OCI-LY1 (cell line): ENCODE results near the gene TMEM60.

Experiments used
- H2AFZ ChIP-seq: fragments of 200-600 bp; sonication (generic), shearing (Covaris generic); 2 replicates; pipeline ENCODE4 v1.6.0; 2014; ENCODE audit warnings: antibody characterized with exemption, mild to moderate bottlenecking, low read length
- H3F3A ChIP-seq: fragments of 200-600 bp; sonication (generic), shearing (Covaris generic); 2 replicates; pipeline ENCODE4 v1.6.0; 2014; ENCODE audit warnings: mild to moderate bottlenecking, antibody characterized with exemption, low read length, moderate library complexity; ENCODE audit not compliant: insufficient read depth
- H3K27ac ChIP-seq: fragments of 200-600 bp; sonication (generic); 2 replicates; pipeline ENCODE4 v1.5.1; 2014; ENCODE audit warnings: low read length, mixed run types, mild to moderate bottlenecking, low read depth; ENCODE audit not compliant: poor library complexity, severe bottlenecking
- H3K27me3 ChIP-seq: fragments of 200-600 bp; sonication (generic); 2 replicates; pipeline ENCODE4 v1.6.0; 2014; ENCODE audit warnings: antibody characterized with exemption, mild to moderate bottlenecking, low read length, moderate library complexity; ENCODE audit not compliant: insufficient read depth
- H3K36me3 ChIP-seq: fragments of 200-600 bp; sonication (generic); 2 replicates; pipeline ENCODE4 v1.6.1; 2014; ENCODE audit warnings: mild to moderate bottlenecking, antibody characterized with exemption, low read length, moderate library complexity, mixed read lengths; ENCODE audit not compliant: insufficient read depth
- H3K4me1 ChIP-seq: fragments of 200-600 bp; sonication (generic); 2 replicates; pipeline ENCODE4 v1.5.1; 2014; ENCODE audit warnings: mild to moderate bottlenecking, low read length, moderate library complexity; ENCODE audit not compliant: insufficient read depth, severe bottlenecking
- H3K4me2 ChIP-seq: fragments of 200-600 bp; sonication (generic), shearing (Covaris generic); 2 replicates; pipeline ENCODE4 v1.6.1; 2014; ENCODE audit warnings: low read length
- H3K4me3 ChIP-seq: fragments of 200-600 bp; sonication (generic); 2 replicates; pipeline ENCODE4 v1.5.1; 2014; ENCODE audit warnings: low read length, low read depth, mild to moderate bottlenecking, mixed read lengths; ENCODE audit not compliant: poor library complexity, severe bottlenecking
- H3K79me2 ChIP-seq: fragments of 200-600 bp; shearing (Covaris generic); 2 replicates; pipeline ENCODE4 v1.6.1; 2016; ENCODE audit warnings: mixed run types, low read length, mixed read lengths; ENCODE audit not compliant: insufficient read depth
- H3K9ac ChIP-seq: fragments of 200-600 bp; sonication (generic), shearing (Covaris generic); 2 replicates; pipeline ENCODE4 v1.6.1; 2014; ENCODE audit warnings: mild to moderate bottlenecking, low read length, mixed read lengths
- H3K9me2 ChIP-seq: fragments of 200-600 bp; sonication (generic), shearing (Covaris generic); 2 replicates; pipeline ENCODE4 v1.6.1; 2014; ENCODE audit warnings: low read depth, mild to moderate bottlenecking, low read length, mixed read lengths
- H3K9me3 ChIP-seq: fragments of 200-600 bp; shearing (Covaris generic); 2 replicates; pipeline ENCODE4 v1.6.1; 2014; ENCODE audit warnings: low read length, mixed read lengths
- H4K20me1 ChIP-seq: fragments of 200-600 bp; sonication (generic), shearing (Covaris generic); 2 replicates; pipeline ENCODE4 v1.6.0; 2016; ENCODE audit warnings: mild to moderate bottlenecking, low read length; ENCODE audit not compliant: insufficient read depth
- CTCF ChIP-seq: fragments of 200-600 bp; sonication (generic), shearing (Covaris generic); IDR thresholded peaks from 2 replicates; pipeline ENCODE4 v1.5.1; 2017; ENCODE audit warnings: mild to moderate bottlenecking, antibody characterized with exemption, low read length, moderate library complexity, mixed read lengths
- EZH2 ChIP-seq: fragments of 200-600 bp; sonication (generic), shearing (Covaris generic); IDR thresholded peaks from 2 replicates; pipeline ENCODE4 v1.8.0; 2017; ENCODE audit warnings: borderline replicate concordance, mixed run types, mild to moderate bottlenecking, antibody characterized with exemption, low read length, moderate library complexity, mixed read lengths

TMEM60 gene

DNA sequence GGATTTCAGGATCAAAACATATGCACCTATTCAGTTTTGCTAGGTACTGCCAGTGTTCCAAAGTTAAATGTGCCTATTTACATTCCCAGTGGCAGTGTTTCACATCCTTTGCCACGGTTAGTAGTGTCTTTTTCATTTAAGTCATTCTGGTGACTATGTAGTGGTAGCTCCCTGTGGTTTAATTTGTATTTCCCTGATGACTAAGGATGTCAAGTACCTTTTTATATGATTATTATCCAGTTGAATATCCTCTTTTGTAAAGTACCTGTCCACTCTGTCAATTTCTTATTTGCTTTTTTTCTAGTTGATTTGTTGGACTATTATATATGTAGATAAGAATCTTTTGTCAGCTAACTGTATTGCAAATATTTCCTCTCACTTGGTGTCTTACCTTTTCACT lies 45.1 kb downstream of the TMEM60 start:
- Histone ChIP-seq H4K20me1 (no peaks in the 10 kb centered on the region), H3F3A (0 out of 2 replicates have a peak, but pooled peaks cover under 1% of the 10 kb centered on the region), H3K27ac (no peak overlapping the region), H3K27me3 (no peaks in the 10 kb centered on the region), H3K4me3 (no peak overlapping the region), H3K9ac (no peak overlapping the region), H3K4me1 (peaks cover 16% of the 10 kb centered on the region), H2AFZ (no peak overlapping the region), H3K9me3 (no peaks in the 10 kb centered on the region), H3K4me2 (no peak overlapping the region), H3K9me2 (no peaks in the 10 kb centered on the region), H3K36me3 (peaks cover 57% of the 10 kb centered on the region), H3K79me2 (peaks cover 52% of the 10 kb centered on the region)
- no peak for TF ChIP-seq EZH2

DNA sequence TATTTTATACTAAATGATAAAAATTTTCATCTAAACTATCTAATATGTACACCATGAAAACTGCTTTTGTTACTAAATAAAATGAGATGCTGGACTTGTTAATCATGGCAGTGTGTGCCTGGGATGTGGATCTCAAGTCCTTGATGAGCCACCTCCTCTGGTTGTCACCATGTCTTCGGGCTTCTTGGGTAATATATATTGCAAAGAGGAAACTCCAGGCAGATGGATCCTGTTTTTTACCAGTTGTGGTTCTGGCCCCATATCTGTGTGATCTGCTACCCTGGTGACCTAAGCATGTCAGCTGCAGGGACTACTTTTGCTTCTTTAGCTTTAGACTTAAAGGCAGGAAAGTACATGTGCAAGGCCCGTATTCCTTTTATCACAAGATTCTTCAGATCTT lies 46.2 kb downstream of the TMEM60 start:
- TF ChIP-seq CTCF: no peak
- TF ChIP-seq EZH2: no peak
- H4K20me1 ChIP-seq: no peaks in the 10 kb centered on the region
- peaks cover 65% of the 10 kb centered on the region for H3K36me3 ChIP-seq
- H2AFZ ChIP-seq: no peak overlapping the region
- peaks cover 7% of the 10 kb centered on the region for H3K4me1 ChIP-seq
- H3K9ac ChIP-seq: no peak overlapping the region
- no peaks in the 10 kb centered on the region for H3K27me3 ChIP-seq
- no peaks in the 10 kb centered on the region for H3F3A ChIP-seq
- no peak overlapping the region for H3K4me3 ChIP-seq
- H3K27ac ChIP-seq: no peak overlapping the region
- H3K4me2 ChIP-seq: no peak overlapping the region
- H3K9me3 ChIP-seq: no peaks in the 10 kb centered on the region
- no peaks in the 10 kb centered on the region for H3K9me2 ChIP-seq
- peaks cover 52% of the 10 kb centered on the region for H3K79me2 ChIP-seq

GRCh38 chr7:77747718-77748117 lies 50.5 kb downstream of the TMEM60 start:
- Histone ChIP-seq H3K4me1 (peaks cover 4% of the 10 kb centered on the region), H3K36me3 (peaks cover 70% of the 10 kb centered on the region), H3K9me3 (no peaks in the 10 kb centered on the region), H3F3A (no peaks in the 10 kb centered on the region), H3K9ac (no peak overlapping the region), H3K79me2 (peaks cover 30% of the 10 kb centered on the region; the same call in 1 of the 2 replicates), H3K27ac (no peak overlapping the region), H2AFZ (no peak overlapping the region), H3K4me3 (no peak overlapping the region), H4K20me1 (no peaks in the 10 kb centered on the region), H3K27me3 (no peaks in the 10 kb centered on the region), H3K9me2 (no peaks in the 10 kb centered on the region), H3K4me2 (no peak overlapping the region)
- TF ChIP-seq EZH2 (no peak), CTCF (no peak)

DNA sequence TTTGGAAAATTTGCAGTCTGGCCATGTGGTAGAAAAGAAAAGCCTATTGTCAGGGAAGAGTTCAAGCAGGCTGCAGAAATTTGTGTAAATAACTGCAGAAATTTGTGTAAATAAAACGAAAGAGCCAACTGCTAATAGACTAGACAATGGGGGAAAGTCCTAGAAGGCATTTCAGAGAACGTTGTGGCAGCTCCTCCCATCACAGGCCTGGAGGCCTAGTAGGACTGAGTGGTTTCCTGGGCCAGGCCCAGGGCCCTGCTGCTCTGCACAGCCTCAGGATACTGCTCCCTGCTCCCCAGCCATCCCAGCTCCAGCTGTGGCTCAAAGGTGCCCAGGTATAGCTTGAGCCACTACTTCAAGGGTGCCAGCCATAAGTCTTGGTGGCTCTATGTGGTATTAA lies 51.1 kb downstream of the TMEM60 start:
- H4K20me1 ChIP-seq: no peaks in the 10 kb centered on the region
- no peak overlapping the region for H3K9ac ChIP-seq
- no peak for TF ChIP-seq CTCF
- no peak for TF ChIP-seq EZH2
- H3K4me1 ChIP-seq: peaks cover 5% of the 10 kb centered on the region
- H3K36me3 ChIP-seq: peaks cover 70% of the 10 kb centered on the region
- H3F3A ChIP-seq: no peaks in the 10 kb centered on the region
- H3K27me3 ChIP-seq: no peaks in the 10 kb centered on the region
- peaks cover 26% of the 10 kb centered on the region; the same call in 1 of the 2 replicates for H3K79me2 ChIP-seq
- no peaks in the 10 kb centered on the region for H3K9me3 ChIP-seq
- no peak overlapping the region for H3K4me3 ChIP-seq
- no peaks in the 10 kb centered on the region for H3K9me2 ChIP-seq
- H3K27ac ChIP-seq: no peak overlapping the region
- H2AFZ ChIP-seq: no peak overlapping the region
- H3K4me2 ChIP-seq: no peak overlapping the region
